Nasal cavity respiratory epithelium epithelial cell of viscerocranial mucosa (primary cell): Measurements from ENCODE around the gene DHDDS. TPM values are rescaled to one million over a fixed set of nuclear protein-coding genes. Genes with fewer than 3 reads are reported as not detected.

Source experiments
- total RNA-seq: library from RNA; depleted of rRNA; stranded (reverse); fragments of >200 nt; gene quantifications from 2 replicates; pipeline ENCODE4 v1.2.3, GENCODE V29; 2014

Gene DHDDS
- 48.5 and 55.3 TPM in 2 replicates for total RNA-seq

GRCh38 chr1:26431979-26432695 is at the start of gene DHDDS:
Gene DHDDS, plus strand, starts transcription at chr1:26432321. Its CDS starts 625 bp downstream, at chr1:26432946.

GRCh38 chr1:26410706-26411623 is 21.2 kb upstream of the DHDDS start, which contains the start of gene LIN28A:
Gene LIN28A, plus strand, starts transcription at chr1:26410817. Its CDS starts 75 bp downstream, at chr1:26410892.

GRCh38 chr1:26472320-26472900 is 40.3 kb downstream of the DHDDS start, which contains the start of gene HMGN2:
Gene HMGN2, plus strand, starts transcription at chr1:26472440. Its CDS starts 173 bp downstream, at chr1:26472613.

Other genes with a start within 250 kb of the DHDDS start
- not detected in 2 replicates for gene CATSPER4, start 241.7 kb upstream of the DHDDS start, total RNA-seq
- gene CEP85, start 198.1 kb upstream of the DHDDS start, total RNA-seq = 14.0 and 16.4 TPM in 2 replicates
- gene SH3BGRL3, start 152.2 kb upstream of the DHDDS start, total RNA-seq = 26.0 and 26.5 TPM in 2 replicates
- 2.1 and 3.7 TPM in 2 replicates for gene UBXN11, start 125.7 kb upstream of the DHDDS start, total RNA-seq
- not detected in 2 replicates for gene CD52, start 114.4 kb upstream of the DHDDS start, total RNA-seq
- gene CRYBG2, start 78.2 kb upstream of the DHDDS start, total RNA-seq = 52.6 and 55.7 TPM in 2 replicates
- not detected in 2 replicates for gene ZNF683, start 59.6 kb upstream of the DHDDS start, total RNA-seq
- not detected in 2 replicates for gene LIN28A, start 21.5 kb upstream of the DHDDS start, total RNA-seq
- gene HMGN2, start 40.1 kb downstream of the DHDDS start, total RNA-seq = 116 and 120 TPM in 2 replicates
- 52.6 and 73.6 TPM in 2 replicates for gene RPS6KA1, start 97.4 kb downstream of the DHDDS start, total RNA-seq